A673 (cell line): ENCODE results near the gene CCDC183. TPM values are rescaled to one million over a fixed set of nuclear protein-coding genes. Genes with fewer than 3 reads are reported as not detected.
"Not testable (repeated sequence)": the region's sequence is repeated elsewhere in the genome, so short reads cannot be mapped to it uniquely, and the experiment has no call there.

Experiments used
- BruUV-seq: library from RNA; stranded (reverse); fragments of 400-500 nt; replicated peaks from 2 replicates; lab custom pipeline; 2021; lab: Mats Ljungman, UMichigan
- CTCF ChIA-PET: fragments of 300-600 bp; sonication (Branson Sonifier 250); formaldehyde crosslinking; loops from one replicate; lab custom pipeline; 2022; ENCODE audit warnings: antibody characterized with exemption; lab: Charles Lee
- POLR2A ChIA-PET: fragments of 300-600 bp; sonication (Branson Sonifier 250); formaldehyde crosslinking; loops from one replicate; lab custom pipeline; 2022; ENCODE audit warnings: antibody characterized with exemption; ENCODE audit not compliant: low non-redundant PET; lab: Charles Lee
- DNase-seq: peaks from one replicate; pipeline ENCODE4 v3.0.0-alpha.2; 2015; ENCODE audit warnings: low spot score
- H3K27ac ChIP-seq: fragments of 200-600 bp; sonication (generic); 2 replicates; pipeline ENCODE4 v1.5.1; 2016; ENCODE audit warnings: mixed run types, low read depth, mild to moderate bottlenecking, mixed read lengths, antibody characterized with exemption, low read length; ENCODE audit not compliant: poor library complexity, severe bottlenecking
- H3K27me3 ChIP-seq: fragments of 200-600 bp; sonication (generic); replicated peaks from 2 replicates; pipeline ENCODE4 v1.6.1; 2017; ENCODE audit warnings: mixed run types, low read depth, mild to moderate bottlenecking, mixed read lengths, antibody characterized with exemption, low read length; ENCODE audit not compliant: insufficient read depth, poor library complexity
- H3K36me3 ChIP-seq: fragments of 200-600 bp; sonication (generic); 2 replicates; pipeline ENCODE4 v1.6.1; 2016; ENCODE audit warnings: mixed run types, mild to moderate bottlenecking, mixed read lengths, antibody characterized with exemption, low read length; ENCODE audit not compliant: insufficient read depth, poor library complexity, severe bottlenecking
- H3K4me1 ChIP-seq: fragments of 200-600 bp; sonication (generic); 2 replicates; pipeline ENCODE4 v1.6.1; 2017; ENCODE audit warnings: mixed run types, mild to moderate bottlenecking, mixed read lengths, antibody characterized with exemption, low read length; ENCODE audit not compliant: insufficient read depth, poor library complexity, severe bottlenecking
- H3K4me3 ChIP-seq: fragments of 200-600 bp; sonication (generic); 2 replicates; pipeline ENCODE4 v1.5.1; 2016; ENCODE audit warnings: low read depth, mixed run types, mild to moderate bottlenecking, mixed read lengths, low read length; ENCODE audit not compliant: poor library complexity, severe bottlenecking
- H3K9me3 ChIP-seq: fragments of 200-600 bp; sonication (generic); 2 replicates; pipeline ENCODE4 v1.6.1; 2016; ENCODE audit warnings: mixed run types, low read depth, mild to moderate bottlenecking, mixed read lengths, antibody characterized with exemption, low read length; ENCODE audit not compliant: poor library complexity, severe bottlenecking
- CTCF ChIP-seq: fragments of 300-800, 200-600 bp; sonication (generic); conservative IDR thresholded peaks from 2 replicates; pipeline ENCODE4 v1.5.1; 2017; ENCODE audit warnings: low read depth, mild to moderate bottlenecking, antibody characterized with exemption, low read length, moderate library complexity, mixed read lengths
- EZH2 ChIP-seq: fragments of 200-600 bp; sonication (generic); IDR thresholded peaks from 2 replicates; pipeline ENCODE4 v1.6.1; 2017; ENCODE audit warnings: borderline replicate concordance, low read depth, mild to moderate bottlenecking, mixed read lengths, antibody characterized with exemption, low read length; ENCODE audit not compliant: poor library complexity, severe bottlenecking
- intact Hi-C: fragments of 100-400 bp; cut with micrococcal nuclease; formaldehyde crosslinking; loops from one replicate; pipeline ENCODE4 v1.10.0; 2022; ENCODE audit not compliant: unreplicated experiment
- total RNA-seq: library from RNA; stranded (reverse); gene quantifications from 2 replicates; pipeline ENCODE4 v1.2.3, GENCODE V29; 2021

Gene CCDC183
- total RNA-seq, 1 experiment from 2014 or later: not detected

GRCh38 chr9:136782452-136782851 is 13.7 kb upstream of the CCDC183 start:
- no peak for DNase-seq
- H3K4me3 ChIP-seq: no peak overlapping the region
- intact Hi-C loops: no loop called here
- no TSS peak for BruUV-seq
- TF ChIP-seq EZH2 (no peak), CTCF (no peak)
- CTCF ChIA-PET: no interaction called here
- POLR2A ChIA-PET: no interaction called here
- H3K9me3 ChIP-seq: no peaks in the 10 kb centered on the region
- no peaks in the 10 kb centered on the region for H3K27me3 ChIP-seq
- no peak overlapping the region for H3K27ac ChIP-seq
- no peaks in the 10 kb centered on the region for H3K4me1 ChIP-seq
- no peaks in the 10 kb centered on the region for H3K36me3 ChIP-seq

DNA sequence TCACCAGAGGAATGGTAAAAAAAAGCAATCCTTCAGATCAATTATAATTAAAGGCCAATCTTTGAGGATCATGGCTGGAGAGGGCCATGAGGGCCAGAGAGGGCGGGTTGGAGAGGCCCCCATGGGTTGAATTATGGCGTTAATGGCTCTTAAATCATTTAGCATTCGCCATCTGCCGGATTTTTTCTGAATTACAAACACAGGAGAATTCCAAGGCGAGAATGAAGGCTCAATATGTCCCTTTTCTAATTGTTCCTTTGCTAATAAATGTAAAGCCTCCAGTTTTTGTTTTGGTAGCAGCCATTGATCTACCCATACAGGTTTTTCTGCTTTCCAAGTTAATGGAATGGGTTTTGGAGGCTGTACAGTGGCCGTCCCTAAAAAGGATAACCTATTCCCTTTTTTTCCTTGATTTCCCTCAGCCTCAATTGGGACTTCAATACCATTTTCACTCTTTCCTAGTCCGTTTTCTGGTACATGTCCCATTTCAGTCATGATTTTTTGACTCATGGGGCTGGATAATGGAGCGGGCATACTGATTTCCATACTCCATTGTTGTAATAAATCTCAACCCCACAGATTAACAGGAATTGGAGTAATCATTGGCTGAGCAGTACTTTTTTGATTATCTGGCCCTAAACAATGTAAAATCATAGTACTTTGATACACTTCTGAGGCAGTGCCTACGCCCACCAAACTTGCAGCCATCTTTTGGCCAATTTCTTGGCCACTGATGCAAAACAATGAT is 11.7 kb upstream of the CCDC183 start:
- ChIA-PET POLR2A (no interaction called here), CTCF (no interaction called here)
- H3K4me1 ChIP-seq: no peaks in the 10 kb centered on the region
- H3K4me3 ChIP-seq: no peak overlapping the region
- intact Hi-C loops: no loop called here
- no peaks in the 10 kb centered on the region for H3K27me3 ChIP-seq
- BruUV-seq: no TSS peak
- TF ChIP-seq CTCF (peak; percentile 56), EZH2 (no peak)
- H3K9me3 ChIP-seq: no peaks in the 10 kb centered on the region
- H3K27ac ChIP-seq: no peak overlapping the region
- DNase-seq: peak; percentile 54
- H3K36me3 ChIP-seq: no peaks in the 10 kb centered on the region

GRCh38 chr9:136784997-136785361 is 11.2 kb upstream of the CCDC183 start:
- POLR2A ChIA-PET: no interaction called here
- Histone ChIP-seq H3K4me3 (no peak overlapping the region), H3K9me3 (no peaks in the 10 kb centered on the region), H3K27me3 (no peaks in the 10 kb centered on the region), H3K27ac (no peak overlapping the region), H3K36me3 (no peaks in the 10 kb centered on the region), H3K4me1 (peaks cover under 1% of the 10 kb centered on the region)
- CTCF ChIA-PET: interaction anchor here (0.8 kb wide), 1 partner anchor 726 kb away, joined by 3 read pairs; no protein-coding TSS in a partner anchor
- BruUV-seq: no TSS peak
- TF ChIP-seq CTCF (no peak), EZH2 (no peak)
- intact Hi-C loops: no loop called here
- DNase-seq: no peak

DNA sequence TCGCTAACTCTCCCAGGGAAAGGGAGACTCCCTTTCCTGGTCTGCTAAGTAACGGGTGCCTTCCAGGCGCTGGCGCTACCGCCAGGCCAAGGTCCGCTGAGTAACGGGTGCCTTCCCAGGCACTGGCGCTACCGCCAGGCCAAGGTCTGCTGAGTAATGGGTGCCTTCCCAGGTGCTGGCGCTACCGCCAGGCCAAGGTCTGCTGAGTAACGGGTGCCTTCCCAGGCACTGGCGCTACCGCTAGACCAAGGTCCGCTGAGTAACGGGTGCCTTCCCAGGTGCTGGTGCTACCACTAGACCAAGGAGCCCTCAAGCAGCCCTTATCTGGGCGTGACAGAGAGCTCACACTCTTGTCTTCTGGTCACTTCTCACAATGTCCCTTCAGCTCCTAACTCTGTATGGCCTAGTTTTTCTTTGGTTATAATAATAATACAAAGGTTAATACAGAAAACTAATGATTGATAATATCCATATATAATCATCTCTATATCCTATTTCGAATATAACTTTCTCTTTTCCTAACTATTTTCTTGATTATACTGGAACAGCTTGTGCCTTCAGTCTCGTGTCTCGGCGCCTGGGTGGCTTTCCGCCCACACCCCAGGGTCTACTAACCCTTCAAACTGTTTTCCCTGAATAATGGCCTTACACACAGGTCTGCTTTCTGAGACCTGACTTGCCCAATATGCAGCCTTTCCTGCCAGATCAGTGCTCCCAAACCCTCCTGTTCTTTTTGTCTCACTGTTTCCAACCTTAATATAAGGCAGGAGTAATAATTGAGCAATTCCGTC is 10.4 kb upstream of the CCDC183 start:
- POLR2A ChIA-PET, H3K9me3 ChIP-seq, H3K36me3 ChIP-seq, H3K27ac ChIP-seq, intact Hi-C loops, H3K27me3 ChIP-seq, H3K4me1 ChIP-seq, DNase-seq, BruUV-seq, H3K4me3 ChIP-seq: not testable (repeated sequence)
- CTCF ChIA-PET: interaction anchor here (0.8 to 1.2 kb wide), 3 partner anchors 22 to 725 kb away, joined by 3 to 5 read pairs (median 3); partner anchors contain the start of gene LCN15
